Measurements from ENCODE around the gene ACTL7B.

DNA sequence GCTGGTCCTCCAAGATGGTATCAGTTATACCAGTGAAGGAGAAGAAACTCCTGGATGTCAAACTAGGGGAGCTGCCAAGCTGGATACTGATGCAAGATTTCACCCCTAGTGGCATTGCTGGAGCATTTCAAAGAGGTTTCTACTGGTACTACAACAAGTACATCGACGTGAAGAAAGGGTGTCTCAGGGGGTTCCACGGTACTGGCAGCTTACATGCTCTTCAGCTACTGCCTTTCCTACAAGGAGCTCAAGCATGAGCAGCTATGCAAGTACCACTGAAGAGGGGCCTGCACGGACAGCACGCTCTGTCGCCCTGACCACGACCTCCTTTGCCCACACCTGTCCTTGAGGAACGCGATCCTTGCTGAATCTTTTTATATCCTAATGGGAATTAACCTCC lies 19.5 kb downstream of the ACTL7B start:
- TF ChIP-seq, protein P1, sequence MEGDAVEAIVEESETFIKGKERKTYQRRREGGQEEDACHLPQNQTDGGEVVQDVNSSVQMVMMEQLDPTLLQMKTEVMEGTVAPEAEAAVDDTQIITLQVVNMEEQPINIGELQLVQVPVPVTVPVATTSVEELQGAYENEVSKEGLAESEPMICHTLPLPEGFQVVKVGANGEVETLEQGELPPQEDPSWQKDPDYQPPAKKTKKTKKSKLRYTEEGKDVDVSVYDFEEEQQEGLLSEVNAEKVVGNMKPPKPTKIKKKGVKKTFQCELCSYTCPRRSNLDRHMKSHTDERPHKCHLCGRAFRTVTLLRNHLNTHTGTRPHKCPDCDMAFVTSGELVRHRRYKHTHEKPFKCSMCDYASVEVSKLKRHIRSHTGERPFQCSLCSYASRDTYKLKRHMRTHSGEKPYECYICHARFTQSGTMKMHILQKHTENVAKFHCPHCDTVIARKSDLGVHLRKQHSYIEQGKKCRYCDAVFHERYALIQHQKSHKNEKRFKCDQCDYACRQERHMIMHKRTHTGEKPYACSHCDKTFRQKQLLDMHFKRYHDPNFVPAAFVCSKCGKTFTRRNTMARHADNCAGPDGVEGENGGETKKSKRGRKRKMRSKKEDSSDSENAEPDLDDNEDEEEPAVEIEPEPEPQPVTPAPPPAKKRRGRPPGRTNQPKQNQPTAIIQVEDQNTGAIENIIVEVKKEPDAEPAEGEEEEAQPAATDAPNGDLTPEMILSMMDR (conservative IDR thresholded peaks at IDR 0.05 in 1 of 2, IDR thresholded peaks at IDR 0.05 in 1 of 2; ENCODE audit: low read depth in 1 of 2, low read length in 2 of 2) = no peak
- no peak for TF ChIP-seq EZH2 (IDR thresholded peaks at IDR 0.05; ENCODE audit: low read length, missing control alignments)
